HL-60/S4 treated with retinoic acid at 250 ng/mL for 4 days and 3 days (cell line): ENCODE data around the gene KCNQ1.

Experiments
- in situ Hi-C: fragments of 300-500 bp; cut with MboI; formaldehyde crosslinking; loops from 2 replicates; pipeline ENCODE4 v1.7.0; 2022; ENCODE audit warnings: low sequenced_read_pairs

Gene KCNQ1

DNA sequence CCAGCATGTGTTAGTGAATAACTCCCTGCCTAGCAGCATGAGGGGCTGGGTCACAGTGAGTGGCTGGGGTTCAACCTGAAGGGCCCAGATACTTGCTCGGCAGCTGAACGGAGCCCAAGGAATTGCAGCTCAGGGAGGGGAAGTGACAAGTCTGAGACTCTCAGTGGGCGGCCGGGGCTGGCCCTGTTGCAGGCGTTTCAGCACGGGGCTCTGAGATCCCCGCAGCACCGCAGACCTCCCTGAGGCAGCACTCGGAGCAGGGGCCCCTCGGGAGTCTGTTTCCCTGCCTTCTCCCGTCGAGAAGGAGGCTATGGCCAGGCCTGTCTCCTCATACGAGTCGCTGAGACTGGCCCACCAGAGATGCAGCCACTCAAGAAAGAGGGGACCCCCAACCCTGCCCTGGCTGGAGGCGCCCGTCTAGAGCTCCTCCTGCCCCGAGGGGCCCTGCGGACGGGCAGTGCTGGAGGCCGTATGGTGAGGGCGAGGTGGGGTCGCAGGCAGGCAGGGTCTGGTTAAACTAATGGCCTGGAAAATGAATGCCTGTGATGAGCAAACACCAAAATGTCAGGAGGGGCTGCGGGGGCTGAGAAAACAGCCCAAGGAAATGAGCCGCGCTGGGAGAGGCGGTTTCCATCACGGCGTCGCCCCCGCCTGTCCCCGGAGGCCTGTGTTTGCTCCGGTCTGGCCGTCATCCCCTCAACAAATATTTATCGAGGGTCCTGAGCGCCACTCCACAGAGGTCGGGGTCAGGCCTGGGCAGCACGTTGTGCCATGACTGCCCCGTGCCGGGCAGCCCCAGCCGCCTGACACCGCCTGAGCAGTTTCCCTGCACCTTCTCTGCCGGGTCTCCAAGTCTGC, 35.0 kb upstream of the KCNQ1 start:
- in situ Hi-C loops: loop anchor here (10.0 to 25.0 kb wide), 2 partner anchors 95 to 198 kb away; no protein-coding TSS in a partner anchor

DNA sequence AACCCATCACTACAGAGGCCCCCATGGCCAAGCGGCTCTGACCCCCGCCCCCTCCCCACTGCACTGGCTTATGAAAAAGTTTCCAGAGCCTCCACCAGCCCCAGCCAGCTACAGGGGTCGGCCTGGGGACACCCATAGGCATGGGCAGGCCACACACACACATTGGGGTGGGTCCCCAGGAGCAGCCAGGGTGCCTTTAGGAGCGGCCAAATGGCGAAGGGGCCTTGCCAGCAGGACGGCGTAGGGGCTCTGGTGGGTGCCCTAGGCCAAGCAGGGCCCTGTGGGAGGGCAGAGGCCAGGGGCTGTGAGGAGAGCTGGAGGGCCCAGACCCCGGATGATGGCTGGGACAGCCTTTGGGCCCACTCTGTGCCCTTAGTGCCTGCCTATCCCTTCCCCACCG, 34.2 kb upstream of the KCNQ1 start:
- in situ Hi-C loops: loop anchor here (10.0 to 25.0 kb wide), 2 partner anchors 96 to 198 kb away; no protein-coding TSS in a partner anchor

DNA sequence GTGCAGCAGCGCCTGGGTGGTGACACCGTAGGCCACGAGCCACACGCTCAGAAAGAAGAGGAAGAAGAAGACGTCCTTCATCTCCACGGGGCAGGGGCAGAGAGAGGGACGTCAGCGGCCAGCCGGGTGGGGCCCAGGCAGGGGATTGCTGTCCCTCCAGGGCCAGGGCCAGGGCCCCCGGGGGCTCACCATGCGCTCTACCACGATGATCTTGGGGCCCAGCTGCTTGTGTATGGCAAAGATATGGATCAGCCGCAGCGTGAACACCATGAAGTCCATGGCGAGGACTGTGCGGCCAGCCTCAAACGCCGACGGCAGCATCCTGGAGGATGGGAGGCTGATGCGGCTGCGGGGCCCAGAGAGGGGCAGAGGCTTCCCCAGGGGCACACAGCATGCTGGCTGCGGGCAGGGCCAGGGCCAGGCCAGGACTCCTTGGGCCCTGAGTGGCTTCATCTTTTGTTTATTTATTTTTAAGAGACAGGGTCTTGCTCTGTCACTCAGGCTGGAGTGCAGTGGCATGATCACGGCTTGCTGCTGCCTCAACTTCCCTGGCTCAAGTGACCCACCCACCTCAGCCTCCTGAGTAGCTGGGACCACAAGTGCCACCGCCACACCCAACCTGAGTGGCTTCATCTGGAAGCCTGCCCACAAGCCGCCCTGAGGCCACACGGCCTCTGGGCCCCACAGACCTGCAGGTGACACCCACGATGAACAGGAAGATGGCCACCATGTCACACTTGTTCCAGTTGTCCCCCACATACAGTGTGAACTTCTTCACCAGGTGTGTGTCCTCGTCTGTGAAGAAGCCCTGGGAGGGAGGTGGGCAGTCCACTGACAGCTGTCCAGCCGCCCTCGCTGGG, 33.1 kb upstream of the KCNQ1 start:
- in situ Hi-C loops: loop anchor here (10.0 to 25.0 kb wide), 2 partner anchors 97 to 199 kb away; no protein-coding TSS in a partner anchor

DNA sequence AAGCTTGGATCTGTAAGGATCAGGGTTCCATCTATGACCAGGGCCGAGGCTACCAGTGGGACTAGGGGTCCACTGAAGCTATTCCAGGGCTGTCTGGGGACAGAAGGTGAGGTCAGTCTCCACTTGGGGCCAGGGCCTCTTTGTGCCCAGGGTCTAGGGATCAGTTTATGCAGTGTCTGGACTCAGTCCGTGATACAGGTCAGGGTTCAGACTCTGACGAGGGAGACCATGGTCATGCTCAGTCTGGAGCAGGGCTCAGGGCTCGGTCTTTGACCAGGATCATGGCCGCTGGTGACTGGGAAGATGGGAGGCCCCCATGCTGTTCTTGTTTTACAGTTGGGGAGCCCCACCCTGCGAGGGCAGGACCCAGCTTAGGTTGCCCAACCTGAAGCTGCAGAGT, 32.5 kb upstream of the KCNQ1 start:
- in situ Hi-C loops: loop anchor here (10.0 to 25.0 kb wide), 2 partner anchors 98 to 200 kb away; no protein-coding TSS in a partner anchor

DNA sequence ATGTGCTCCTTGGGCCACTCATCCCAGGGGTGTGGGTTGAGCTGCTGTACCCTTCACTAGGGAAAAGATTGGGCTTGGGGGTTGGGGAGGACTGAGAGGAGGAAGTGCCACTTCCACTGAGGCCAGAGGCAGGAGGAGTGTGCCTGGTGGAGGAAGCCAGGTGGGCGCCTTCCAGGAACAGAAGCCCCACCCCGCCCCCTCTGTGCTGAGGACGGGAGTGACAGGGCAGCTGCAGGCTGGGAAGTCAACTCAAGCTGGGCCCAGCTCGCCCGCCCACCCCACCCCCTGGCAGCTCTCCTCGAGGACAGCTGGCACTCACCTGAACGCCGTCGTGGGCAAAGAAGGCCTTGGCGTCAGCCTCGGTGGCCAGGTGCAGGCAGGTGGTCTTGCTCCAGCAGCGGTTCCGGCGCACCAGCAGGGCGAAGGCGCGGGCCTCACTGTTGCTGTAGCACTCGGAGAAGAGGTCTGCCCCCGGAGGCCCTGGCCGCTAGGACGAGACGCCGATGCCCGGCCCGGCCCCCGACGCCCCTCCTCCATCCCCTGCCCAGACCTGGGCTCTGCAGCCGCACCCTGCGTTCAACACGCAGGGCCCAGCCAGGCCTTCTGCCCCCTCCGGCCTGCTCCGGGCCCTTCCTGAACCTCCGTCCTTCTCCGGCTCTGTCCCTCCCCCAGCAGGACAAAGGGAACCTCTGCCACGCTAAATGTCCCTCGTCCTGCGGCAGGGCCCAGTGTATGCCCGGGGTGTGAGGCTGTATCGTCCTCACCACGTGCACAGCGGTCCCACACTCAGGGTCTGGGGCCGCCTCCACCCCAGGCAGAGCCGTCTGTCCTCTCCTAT, 30.8 kb upstream of the KCNQ1 start:
- in situ Hi-C loops: loop anchor here (10.0 to 25.0 kb wide), 2 partner anchors 99 to 202 kb away; no protein-coding TSS in a partner anchor

DNA sequence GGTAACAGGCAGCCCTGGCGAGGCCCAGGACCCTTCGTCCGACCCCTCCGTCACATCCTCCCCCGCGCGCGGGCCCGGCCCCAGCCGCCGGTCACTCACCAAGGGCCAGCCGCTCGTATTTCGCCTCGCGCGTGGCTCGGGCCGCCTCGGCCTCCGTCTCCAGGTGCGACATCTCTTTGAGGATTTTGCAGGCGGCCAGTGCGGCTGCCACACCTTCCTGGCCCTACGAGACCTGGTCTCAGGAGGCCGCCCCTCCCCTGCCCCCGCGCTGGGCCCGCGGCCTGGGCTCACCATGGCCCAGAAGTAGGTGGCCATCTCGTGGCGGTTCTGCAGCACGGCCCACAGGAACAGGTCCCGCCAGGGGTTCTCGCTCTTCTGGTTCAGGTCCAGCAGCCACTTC, 30.2 kb upstream of the KCNQ1 start:
- in situ Hi-C loops: loop anchor here (10.0 to 25.0 kb wide), 2 partner anchors 100 to 202 kb away; no protein-coding TSS in a partner anchor

DNA sequence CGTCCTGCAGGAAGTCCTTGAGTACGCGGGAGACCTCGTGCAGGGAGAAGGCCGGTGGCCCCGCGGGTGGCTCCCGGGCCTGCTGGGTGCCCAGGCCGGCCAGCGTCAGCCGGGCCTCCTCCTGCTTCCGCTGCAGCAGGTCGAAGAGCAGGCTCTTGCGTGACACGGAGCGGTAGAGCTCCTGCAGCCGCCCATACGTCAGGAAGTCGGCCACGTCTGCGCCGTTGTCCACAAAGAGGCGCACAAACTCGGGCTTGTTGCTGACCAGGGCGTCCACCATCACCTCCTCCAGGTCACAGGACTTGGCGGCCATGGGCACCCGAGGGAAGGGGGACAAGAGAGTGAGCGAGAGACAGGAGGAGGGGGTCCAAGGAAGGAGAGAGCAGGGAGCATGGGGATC, 29.6 kb upstream of the KCNQ1 start:
- in situ Hi-C loops: loop anchor here (10.0 to 25.0 kb wide), 2 partner anchors 100 to 203 kb away; no protein-coding TSS in a partner anchor

DNA sequence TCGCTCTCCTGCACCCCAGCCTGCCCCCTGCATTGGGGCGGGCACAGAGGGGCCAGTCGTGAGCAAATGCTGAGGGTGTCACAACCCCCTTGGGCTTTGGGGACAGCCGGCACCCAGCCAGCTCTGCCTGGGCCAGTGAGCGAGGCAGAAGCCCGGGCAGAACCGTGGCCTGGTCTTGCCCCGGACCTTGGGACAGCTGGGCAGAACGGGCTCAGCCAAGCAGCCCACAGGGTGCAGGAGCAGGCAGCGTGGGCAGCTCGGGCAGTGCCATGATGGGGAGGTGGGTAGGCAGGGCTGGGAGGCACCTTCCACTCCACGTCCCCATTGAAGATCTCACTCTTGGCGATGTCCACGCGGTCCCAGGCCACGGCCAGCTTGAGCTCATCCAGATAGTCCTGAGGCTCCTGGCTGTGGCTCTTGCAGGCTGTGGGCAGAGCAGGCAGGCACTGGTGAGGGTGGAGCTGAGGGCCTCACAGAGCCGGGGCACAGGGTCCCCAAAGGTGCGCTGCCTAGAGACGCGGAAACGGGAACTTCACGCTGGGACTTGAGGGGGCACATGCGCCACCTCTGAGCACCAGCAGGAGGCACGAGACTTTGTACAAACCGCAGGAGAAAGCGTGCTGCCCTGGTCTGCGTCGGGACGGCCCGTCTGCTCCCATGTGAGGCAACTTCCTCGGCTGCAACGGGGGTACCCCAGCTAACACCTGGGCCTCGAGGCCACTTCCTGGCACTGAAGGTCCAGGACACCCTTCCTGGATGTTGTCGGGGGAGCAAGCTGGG, 29.0 kb upstream of the KCNQ1 start:
- in situ Hi-C loops: loop anchor here (10.0 to 25.0 kb wide), 2 partner anchors 101 to 203 kb away; no protein-coding TSS in a partner anchor

DNA sequence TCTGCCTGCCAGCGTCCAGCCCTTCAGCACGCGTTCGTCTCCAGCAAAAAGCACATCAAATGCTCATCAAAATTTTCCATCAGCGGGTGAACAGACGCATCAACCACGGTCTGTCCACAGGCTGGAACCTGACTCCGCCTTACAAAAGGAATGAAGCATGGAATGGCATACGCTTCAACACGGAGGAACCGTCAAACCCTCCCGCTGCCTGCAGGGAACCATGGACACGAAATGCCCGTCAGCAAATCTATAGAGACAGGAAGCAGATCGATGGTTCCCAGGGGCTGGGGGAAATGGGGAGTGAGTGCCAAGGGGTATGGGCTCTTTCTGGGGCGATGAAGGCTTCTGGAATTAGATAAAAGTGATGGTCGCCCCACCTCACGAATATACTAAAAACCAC, 28.0 kb upstream of the KCNQ1 start:
- in situ Hi-C loops: loop anchor here (10.0 to 25.0 kb wide), 2 partner anchors 102 to 204 kb away; no protein-coding TSS in a partner anchor

DNA sequence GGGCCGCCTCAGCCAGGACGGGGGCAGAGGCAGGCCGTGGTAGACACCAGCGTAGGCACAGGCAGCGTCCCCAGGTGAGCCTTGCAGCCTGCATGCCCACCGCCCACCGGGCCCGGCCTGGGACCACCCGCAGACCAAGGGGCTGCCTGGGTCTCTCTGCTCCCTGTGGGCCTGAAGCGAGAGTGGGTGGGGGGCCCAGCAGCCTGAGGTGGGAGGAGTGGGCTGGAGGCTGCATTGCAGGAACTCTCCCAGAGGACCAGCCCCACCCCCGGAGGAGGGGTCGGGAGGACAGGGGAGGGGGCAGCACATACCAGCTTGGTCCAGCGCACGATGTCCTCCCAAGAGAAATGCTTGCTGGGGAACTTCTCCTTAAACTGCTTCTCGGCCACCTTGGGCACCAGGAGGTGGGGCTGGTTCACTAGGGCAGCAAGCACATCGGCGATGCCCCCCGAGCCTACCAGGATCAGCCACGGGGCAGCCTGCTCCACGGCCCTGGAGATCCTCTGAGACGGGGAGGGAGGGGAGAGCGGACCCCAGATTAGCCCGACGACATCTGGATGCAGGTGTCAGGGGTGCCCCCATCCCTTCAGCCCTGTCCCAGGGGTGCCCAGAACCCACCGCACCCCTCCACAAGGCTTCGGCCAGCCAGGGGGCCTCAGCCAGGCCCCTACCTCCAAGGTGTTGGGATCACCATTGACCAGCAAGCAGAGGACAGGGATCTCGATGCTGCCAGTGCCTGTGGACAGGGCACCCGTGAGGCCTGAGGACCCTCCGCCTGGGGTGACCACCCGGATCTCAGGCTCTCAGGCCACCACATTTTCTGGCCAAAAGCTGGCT, 26.7 kb upstream of the KCNQ1 start:
- in situ Hi-C loops: loop anchor here (10.0 to 25.0 kb wide), 2 partner anchors 103 to 206 kb away; no protein-coding TSS in a partner anchor

DNA sequence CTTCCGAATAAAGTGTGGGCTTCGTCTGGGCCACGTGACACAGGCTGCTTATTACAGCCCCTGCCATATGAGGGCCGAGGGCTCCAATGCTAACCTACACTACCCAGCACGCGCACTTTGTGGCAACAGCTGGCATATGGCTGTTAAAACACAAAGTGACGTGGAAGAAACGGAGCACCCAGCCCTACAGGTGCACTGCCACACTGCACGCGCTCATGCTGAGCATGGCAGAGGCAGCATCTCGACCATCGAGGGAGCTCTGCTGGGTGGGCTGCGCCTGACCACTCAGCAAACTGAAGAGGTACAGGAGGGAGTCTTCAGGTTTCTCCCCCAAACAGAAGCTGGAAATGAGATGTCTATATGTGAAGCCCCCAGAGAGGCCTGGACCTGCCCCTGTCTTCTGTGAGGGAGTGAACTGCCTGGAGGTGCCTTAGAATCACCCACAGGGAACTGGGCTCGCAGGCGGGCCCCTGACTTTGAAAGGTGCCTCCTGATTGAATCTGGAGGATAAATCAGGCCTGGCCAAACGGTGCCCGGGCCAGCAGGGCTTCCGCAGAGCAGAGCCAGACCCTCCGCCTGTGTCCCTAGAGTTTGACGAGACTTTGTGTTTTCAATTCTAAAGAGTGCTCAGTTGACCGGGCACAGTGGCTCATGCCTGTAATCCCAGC, 26.0 kb upstream of the KCNQ1 start:
- in situ Hi-C loops: loop anchor here (10.0 to 25.0 kb wide), 2 partner anchors 104 to 207 kb away; no protein-coding TSS in a partner anchor

DNA sequence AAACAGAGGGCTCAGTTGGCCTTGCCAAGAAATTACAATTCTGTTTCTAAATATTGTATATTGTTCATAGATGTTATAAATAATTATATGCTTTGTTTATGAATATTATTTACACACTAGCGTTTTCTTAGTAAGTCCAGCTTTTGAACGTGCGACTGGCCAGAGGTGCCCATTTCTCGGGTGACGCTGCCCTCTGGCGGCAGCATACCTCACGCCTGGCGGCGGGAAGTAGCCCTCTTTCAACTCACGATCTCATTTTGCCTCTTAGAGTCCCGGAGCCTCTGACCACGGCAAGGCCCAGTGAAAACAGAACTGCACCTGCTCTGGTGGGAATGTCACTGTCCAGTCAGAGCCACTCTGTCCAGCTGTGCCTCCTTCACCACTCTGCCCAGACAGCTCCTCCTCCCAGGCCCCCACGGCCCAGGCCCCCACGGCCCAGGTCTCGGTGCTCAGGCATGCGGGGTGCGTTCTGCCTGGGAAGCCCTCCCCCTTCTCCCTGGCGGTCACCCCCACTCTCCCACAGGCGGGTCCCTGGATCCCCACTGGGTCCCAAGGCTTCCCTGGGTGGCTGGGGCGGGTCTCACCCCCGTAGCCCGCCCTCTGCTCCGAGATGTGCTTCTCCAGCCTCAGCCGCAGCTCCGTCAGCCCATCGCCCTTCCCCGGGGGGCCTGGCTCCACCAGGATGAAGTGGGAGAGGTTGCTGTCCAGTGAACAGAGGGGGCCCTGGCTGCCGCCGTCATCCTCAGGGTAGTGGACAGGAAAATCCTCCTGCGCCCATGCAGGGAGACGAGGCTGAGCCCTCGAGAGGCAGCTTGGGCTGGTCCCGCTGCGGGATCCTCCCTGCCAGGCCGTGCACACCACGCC, 24.9 kb upstream of the KCNQ1 start:
- in situ Hi-C loops: loop anchor here (10.0 to 25.0 kb wide), 3 partner anchors 105 to 475 kb away; no protein-coding TSS in a partner anchor

DNA sequence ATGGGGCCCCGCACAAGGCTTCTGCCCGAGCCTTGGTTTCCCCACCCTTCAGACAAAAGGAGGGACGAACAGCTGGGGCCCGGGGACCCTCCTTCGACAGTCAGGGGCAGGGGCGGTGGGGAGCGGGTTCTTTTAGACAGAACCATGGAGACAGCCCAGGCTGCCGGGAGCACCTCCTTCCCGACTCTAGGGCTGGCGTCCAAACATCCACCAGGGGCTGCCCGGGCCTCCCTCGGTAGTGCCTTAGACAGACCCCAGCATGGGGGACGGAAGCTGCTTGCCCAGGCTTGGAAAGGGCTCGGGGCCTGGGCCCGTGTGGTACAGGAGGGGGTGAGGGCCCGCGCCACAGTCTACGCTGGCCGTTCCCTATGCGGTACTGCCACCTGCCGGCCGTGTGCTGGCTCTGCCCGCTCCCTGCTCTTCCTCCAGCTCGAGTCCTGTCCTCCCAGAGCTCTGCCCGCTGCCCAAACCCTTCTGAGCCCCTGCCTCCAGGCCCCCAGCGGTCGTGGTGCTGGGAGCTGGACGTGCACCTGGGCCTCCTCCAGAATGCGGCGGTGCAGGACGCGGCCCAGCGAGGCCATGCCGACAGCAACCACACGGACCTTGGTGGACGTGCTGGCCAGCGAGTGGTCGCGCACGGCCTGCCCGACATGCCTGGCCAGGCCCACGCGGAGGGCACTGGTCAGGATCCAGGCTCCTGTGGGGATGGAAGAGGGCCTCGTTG, 24.1 kb upstream of the KCNQ1 start:
- in situ Hi-C loops: loop anchor here (10.0 to 25.0 kb wide), 2 partner anchors 208 to 474 kb away; no protein-coding TSS in a partner anchor

DNA sequence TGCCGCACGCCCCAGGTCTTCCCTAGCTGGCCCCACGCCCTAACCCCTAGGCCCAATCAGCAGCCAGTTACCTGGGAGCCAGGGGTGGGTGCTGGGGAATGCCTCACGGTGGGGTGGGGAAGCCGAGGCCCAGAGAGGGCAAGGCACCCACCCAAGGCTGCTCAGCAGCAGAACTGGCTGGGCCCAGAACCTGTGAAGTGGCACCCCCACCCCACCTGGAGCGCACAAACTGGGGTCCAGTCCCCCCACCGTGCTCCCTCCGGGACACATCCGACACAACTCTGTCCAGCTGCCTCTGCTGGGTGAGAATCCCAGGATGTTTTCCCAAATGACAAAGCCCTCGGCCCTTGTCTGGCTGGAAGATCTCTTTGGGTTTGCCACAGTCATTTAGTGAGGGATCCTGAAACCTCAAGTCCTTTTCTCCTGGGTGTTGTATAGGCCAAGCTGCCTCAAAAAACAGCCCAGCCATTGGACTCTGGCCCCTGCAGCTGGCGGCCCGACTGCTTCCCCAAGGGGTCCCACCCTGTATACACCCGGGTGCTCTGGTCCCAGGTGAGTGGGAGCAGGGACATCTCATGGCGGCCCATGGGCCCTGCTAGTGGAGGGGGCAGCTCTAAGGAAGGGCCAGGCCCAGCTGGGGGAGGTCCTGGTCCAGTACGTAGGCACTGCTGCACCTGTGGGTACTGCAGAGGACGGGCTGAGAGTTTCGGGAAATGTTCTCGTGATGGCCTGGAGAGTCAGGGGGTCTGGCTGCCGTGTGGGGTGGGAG, 23.4 kb upstream of the KCNQ1 start:
- in situ Hi-C loops: loop anchor here (10.0 to 25.0 kb wide), 2 partner anchors 209 to 473 kb away; no protein-coding TSS in a partner anchor

DNA sequence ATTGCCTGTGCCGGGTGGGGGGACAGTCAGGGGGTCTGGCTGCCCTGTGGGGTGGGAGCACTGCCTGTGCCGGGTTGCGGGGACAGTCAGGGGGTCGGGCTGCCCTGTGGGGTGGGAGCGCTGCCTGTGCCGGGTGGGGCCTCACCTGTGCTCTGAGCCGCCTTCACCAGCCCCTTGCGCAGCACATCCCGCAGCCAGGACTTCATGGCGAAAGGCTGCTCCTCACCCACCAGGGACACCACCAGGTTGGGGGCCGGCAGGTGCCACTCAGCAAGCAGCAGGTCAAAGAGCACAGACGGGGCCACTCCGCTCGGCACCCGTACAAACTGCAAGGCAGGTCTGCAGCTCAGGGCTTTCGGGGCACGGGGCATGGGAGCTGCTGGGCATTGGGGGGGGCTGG, 22.8 kb upstream of the KCNQ1 start:
- in situ Hi-C loops: loop anchor here (10.0 to 25.0 kb wide), 2 partner anchors 210 to 473 kb away; no protein-coding TSS in a partner anchor
